Measurements from ENCODE around the gene SCAMP1.

GRCh38 chr5:78508186-78508765 is 147.9 kb downstream of the SCAMP1 start:
- TF ChIP-seq GATA3 (IDR thresholded peaks at IDR 0.05; ENCODE audit: low read depth, low read length) (no peak), GATA2 (IDR thresholded peaks at IDR 0.05; ENCODE audit: low read depth, low read length) (no peak)

All from SH-SY5Y (cell line).